RPMI7951 (cell line): ENCODE results near the gene ASAH2. TPM values are rescaled to one million over a fixed set of nuclear protein-coding genes. Genes with fewer than 3 reads are reported as not detected.

Experiments
- total RNA-seq: library from RNA; depleted of rRNA; stranded (reverse); fragments of >200 nt; shearing (Covaris generic); gene quantifications from 2 replicates; pipeline ENCODE4 v1.2.3, GENCODE V29; 2014; rRNA removed

The ASAH2 gene
- total RNA-seq, 1 experiment from 2014 or later: 0.84 TPM

Other genes starting within 250 kb of the ASAH2 start
- 10.8 and 12.5 TPM in 2 replicates for gene WASHC2A, start 183.6 kb downstream of the ASAH2 start, total RNA-seq